ENCODE results near the gene CD3G. TPM values are rescaled to one million over a fixed set of nuclear protein-coding genes. Genes with fewer than 3 reads are reported as not detected.
A peak's percentile ranks its signal among the peaks of the same experiment; 100 is the strongest.

The CD3G gene
- total and polyA plus RNA-seq, 4 donors = 0.19 to 0.84 (median 0.33) TPM

- under 1% methylated on average over 51 of the region's 51 CpGs for WGBS
- Histone ChIP-seq H3K4me1 (ENCODE audit: control insufficient read depth in 4 of 4, insufficient read depth in 4 of 4, low read length in 3 of 4) (peaks cover 0 to 32% (median 19%) of the 10 kb centered on the region in 4 donors), H3K9ac (ENCODE audit: low read depth in 1 of 2, low read length in 2 of 2) (peak within 1 kb of the TSS; percentile 96), H3K36me3 (ENCODE audit: control insufficient read depth in 4 of 4, insufficient read depth in 3 of 4, low read depth in 1 of 4, low read length in 3 of 4) (peaks cover 0 to 18% (median 9%) of the 10 kb centered on the region in 4 donors), H3K27me3 (ENCODE audit: control insufficient read depth in 4 of 4, insufficient read depth in 4 of 4, low read length in 3 of 4) (no peaks in the 10 kb centered on the region), H3K4me3 (ENCODE audit: low read depth in 1 of 3, low read length in 3 of 3) (peak within 1 kb of the TSS; percentile 91 to 95 (median 95)), H3K27ac (ENCODE audit: low read depth in 1 of 2, low read length in 2 of 2) (peak within 1 kb of the TSS; percentile 72 to 78), H3K9me3 (ENCODE audit: control insufficient read depth in 4 of 4, low read length in 3 of 4) (no peaks in the 10 kb centered on the region)
- DNase-seq (ENCODE audit: low spot score) = peak; percentile 89
- TF ChIP-seq ZBTB33 (IDR thresholded peaks at IDR 0.05) = peak; percentile 59
- no peak for TF ChIP-seq ATF3 (IDR thresholded peaks at IDR 0.05)
- TF ChIP-seq HNF4G (IDR thresholded peaks at IDR 0.05) = peak; percentile 40
- TF ChIP-seq FOXA1 (IDR thresholded peaks at IDR 0.05) = no peak
- TF ChIP-seq SP1 (IDR thresholded peaks at IDR 0.05) = peak; percentile 41
- no peak for TF ChIP-seq EGR1 (IDR thresholded peaks at IDR 0.05; ENCODE audit: low read depth in 2 of 2)
- TF ChIP-seq REST (IDR thresholded peaks at IDR 0.05) = peak; percentile 48
- peak in 1 of 2 donors; percentile 51 for TF ChIP-seq RXRA (IDR thresholded peaks at IDR 0.05)
- TF ChIP-seq FOXA2 (IDR thresholded peaks at IDR 0.05) = no peak
- TF ChIP-seq YY1 (IDR thresholded peaks at IDR 0.05) = peak; percentile 66
- TF ChIP-seq GABPA (IDR thresholded peaks at IDR 0.05 in 1 of 2, conservative IDR thresholded peaks at IDR 0.05 in 1 of 2) = peak; percentile 37 to 79
- peak in 1 of 2 donors; percentile 30 for TF ChIP-seq JUND (IDR thresholded peaks at IDR 0.05)
- peak; percentile 23 to 42 for TF ChIP-seq RAD21 (IDR thresholded peaks at IDR 0.05)
- peak; percentile 71 for TF ChIP-seq NR2F2 (IDR thresholded peaks at IDR 0.05)
- peak; percentile 69 for TF ChIP-seq MAX (IDR thresholded peaks at IDR 0.05)
- TF ChIP-seq HNF4A (conservative IDR thresholded peaks at IDR 0.05) = peak in 1 of 2 donors; percentile 49
- TF ChIP-seq TAF1 (conservative IDR thresholded peaks at IDR 0.05) = peak; percentile 39
- no peak for TF ChIP-seq CTCF (IDR thresholded peaks at IDR 0.05; ENCODE audit: low read depth, low read length, missing input control)
These were observed 57.2 kb downstream of the CD3G start, which contains the start of gene ATP5MG for GRCh38 chr11:118401151-118401879. TSS of gene ATP5MG (plus strand) at chr11:118401606. CDS start at chr11:118401666, 60 bp downstream.

Measured in liver (tissue), 9 donors.